Measurements from ENCODE around the gene FAM20A. TPM values are rescaled to one million over a fixed set of nuclear protein-coding genes. Genes with fewer than 3 reads are reported as not detected.

Gene FAM20A
- total RNA-seq, 1 experiment from 2014 or later: 0.34 TPM

- DNase-seq: no peak
- TF ChIP-seq CTCF (IDR thresholded peaks at IDR 0.05; ENCODE audit: insufficient read depth in 1 of 2, low read depth in 1 of 2, low read length in 1 of 2, severe bottlenecking in 1 of 2, unreplicated experiment in 1 of 2): no peak
- Mint-ChIP-seq H3K9me3 (ENCODE audit: unreplicated experiment) (peaks cover 3% of the 10 kb centered on the region), H3K36me3 (ENCODE audit: insufficient read depth, unreplicated experiment) (no peaks in the 10 kb centered on the region), H3K4me1 (ENCODE audit: low read depth, unreplicated experiment) (peaks cover 12% of the 10 kb centered on the region), H3K27ac (ENCODE audit: unreplicated experiment) (no peak overlapping the region), H3K4me3 (ENCODE audit: unreplicated experiment) (no peak overlapping the region), H3K27me3 (ENCODE audit: insufficient read depth, unreplicated experiment) (peaks cover 3% of the 10 kb centered on the region)
- Histone ChIP-seq H3K36me3 (ENCODE audit: control insufficient read depth, insufficient read depth, low read length) (no peaks in the 10 kb centered on the region), H3K4me1 (peaks cover 11% of the 10 kb centered on the region), H3K9me3 (no peaks in the 10 kb centered on the region), H3K4me3 (ENCODE audit: low read depth, low read length) (no peak overlapping the region), H3K27me3 (replicated peaks; ENCODE audit: control insufficient read depth, insufficient read depth, low read length) (no peaks in the 10 kb centered on the region)
- intact Hi-C loops (cut with micrococcal nuclease; ENCODE audit: unreplicated experiment): no loop called here
- no TSS peak for BruUV-seq (replicated peaks)
- CTCF ChIA-PET: interaction anchor here (1.2 kb wide), 1 partner anchor 111 kb away, joined by 3 read pairs; no protein-coding TSS in a partner anchor
- POLR2A ChIA-PET: no interaction called here
Observed at GRCh38 chr17:68594552-68594951, 6.6 kb downstream of the FAM20A start.

GRCh38 chr17:68592682-68593641 lies 8.2 kb downstream of the FAM20A start:
- no TSS peak for BruUV-seq (replicated peaks)
- H3K27ac Mint-ChIP-seq (ENCODE audit: unreplicated experiment): no peak overlapping the region
- H3K27me3 Mint-ChIP-seq (ENCODE audit: insufficient read depth, unreplicated experiment): peaks cover 3% of the 10 kb centered on the region
- no peaks in the 10 kb centered on the region for H3K36me3 Mint-ChIP-seq (ENCODE audit: insufficient read depth, unreplicated experiment)
- peaks cover 12% of the 10 kb centered on the region for H3K9me3 Mint-ChIP-seq (ENCODE audit: unreplicated experiment)
- CTCF ChIA-PET: no interaction called here
- TF ChIP-seq CTCF (IDR thresholded peaks at IDR 0.05; ENCODE audit: insufficient read depth in 1 of 2, low read depth in 1 of 2, low read length in 1 of 2, severe bottlenecking in 1 of 2, unreplicated experiment in 1 of 2): no peak
- POLR2A ChIA-PET: no interaction called here
- H3K27me3 ChIP-seq (replicated peaks; ENCODE audit: control insufficient read depth, insufficient read depth, low read length): no peaks in the 10 kb centered on the region
- DNase-seq: no peak
- H3K36me3 ChIP-seq (ENCODE audit: control insufficient read depth, insufficient read depth, low read length): no peaks in the 10 kb centered on the region
- H3K4me1 Mint-ChIP-seq (ENCODE audit: low read depth, unreplicated experiment): peaks cover 5% of the 10 kb centered on the region
- H3K9me3 ChIP-seq: no peaks in the 10 kb centered on the region
- no peak overlapping the region for H3K4me3 ChIP-seq (ENCODE audit: low read depth, low read length)
- H3K4me1 ChIP-seq: no peaks in the 10 kb centered on the region
- intact Hi-C loops (cut with micrococcal nuclease; ENCODE audit: unreplicated experiment): no loop called here
- no peak overlapping the region for H3K4me3 Mint-ChIP-seq (ENCODE audit: unreplicated experiment)

- Histone ChIP-seq H3K4me3 (ENCODE audit: low read depth, low read length) (no peak overlapping the region), H3K36me3 (ENCODE audit: control insufficient read depth, insufficient read depth, low read length) (no peaks in the 10 kb centered on the region), H3K4me1 (no peaks in the 10 kb centered on the region), H3K27me3 (replicated peaks; ENCODE audit: control insufficient read depth, insufficient read depth, low read length) (no peaks in the 10 kb centered on the region), H3K9me3 (no peaks in the 10 kb centered on the region)
- no TSS peak for BruUV-seq (replicated peaks)
- Mint-ChIP-seq H3K36me3 (ENCODE audit: insufficient read depth, unreplicated experiment) (no peaks in the 10 kb centered on the region), H3K27me3 (ENCODE audit: insufficient read depth, unreplicated experiment) (peaks cover 3% of the 10 kb centered on the region), H3K27ac (ENCODE audit: unreplicated experiment) (no peak overlapping the region), H3K4me3 (ENCODE audit: unreplicated experiment) (no peak overlapping the region), H3K4me1 (ENCODE audit: low read depth, unreplicated experiment) (no peaks in the 10 kb centered on the region), H3K9me3 (ENCODE audit: unreplicated experiment) (peaks cover 12% of the 10 kb centered on the region)
- DNase-seq: no peak
- intact Hi-C loops (cut with micrococcal nuclease; ENCODE audit: unreplicated experiment): no loop called here
- ChIA-PET POLR2A (no interaction called here), CTCF (no interaction called here)
- no peak for TF ChIP-seq CTCF (IDR thresholded peaks at IDR 0.05; ENCODE audit: insufficient read depth in 1 of 2, low read depth in 1 of 2, low read length in 1 of 2, severe bottlenecking in 1 of 2, unreplicated experiment in 1 of 2)
Observed at GRCh38 chr17:68592009-68592408, 9.2 kb downstream of the FAM20A start.

All from Caco-2 (cell line).